GM12872 (cell line): ENCODE data around the gene SYTL1.

Source experiments
- CTCF ChIP-seq: IDR thresholded peaks from 3 replicates; pipeline ENCODE4 v1.5.1; 2011; ENCODE audit warnings: low read depth, mild to moderate bottlenecking, low read length, moderate library complexity; ENCODE audit not compliant: insufficient read depth

SYTL1 gene

GRCh38 chr1:27383661-27384060 is 41.8 kb downstream of the SYTL1 start:
- TF ChIP-seq CTCF, result no peak

- peak; percentile 97 for TF ChIP-seq CTCF
These were observed 46.6 kb downstream of the SYTL1 start for GRCh38 chr1:27388337-27389005.

GRCh38 chr1:27391511-27392095 is 49.8 kb downstream of the SYTL1 start:
- TF ChIP-seq CTCF, result no peak

GRCh38 chr1:27392096-27392777 is 50.4 kb downstream of the SYTL1 start, which contains the start of gene GPR3:
TSS of gene GPR3 (plus strand) at chr1:27392622. CDS start at chr1:27393799, 1,177 bp downstream.
- TF ChIP-seq CTCF, result peak; percentile 48

- peak; percentile 46 for TF ChIP-seq CTCF
These were observed 51.2 kb downstream of the SYTL1 start for GRCh38 chr1:27392778-27393635.

GRCh38 chr1:27393641-27394281 is 51.9 kb downstream of the SYTL1 start:
- TF ChIP-seq CTCF, result no peak
